HG03378 (cell line): Measurements from ENCODE around the gene GAS6.

ENCODE experiments used
- ATAC-seq: cut with Tn5 transposase; IDR thresholded peaks from one replicate; pipeline ENCODE4 v1.9.1; 2021; ENCODE audit warnings: mild to moderate bottlenecking, moderate library complexity; ENCODE audit not compliant: unreplicated experiment

The GAS6 gene

GRCh38 chr13:113813070-113813748, 50.7 kb downstream of the GAS6 start:
- no peak for ATAC-seq

GRCh38 chr13:113812178-113813040, 51.5 kb downstream of the GAS6 start:
- no peak for ATAC-seq

GRCh38 chr13:113811081-113811928, 52.6 kb downstream of the GAS6 start:
- no peak for ATAC-seq

- no peak for ATAC-seq
Observed at GRCh38 chr13:113810640-113811039, 53.2 kb downstream of the GAS6 start.

GRCh38 chr13:113809934-113810333, 53.9 kb downstream of the GAS6 start:
- ATAC-seq, result no peak

- no peak for ATAC-seq
Observed at GRCh38 chr13:113808058-113808834, 55.6 kb downstream of the GAS6 start.

GRCh38 chr13:113806526-113806925, 57.4 kb downstream of the GAS6 start:
- no peak for ATAC-seq

- ATAC-seq, result no peak
Observed at GRCh38 chr13:113806104-113806471, 57.8 kb downstream of the GAS6 start.

GRCh38 chr13:113805431-113806103, 58.3 kb downstream of the GAS6 start:
- ATAC-seq, result no peak

GRCh38 chr13:113804703-113805430, 59.0 kb downstream of the GAS6 start:
- ATAC-seq, result no peak

- ATAC-seq, result no peak
Observed at GRCh38 chr13:113804017-113804702, 59.7 kb downstream of the GAS6 start.

- no peak for ATAC-seq
Observed at GRCh38 chr13:113803409-113804016, 60.4 kb downstream of the GAS6 start.

- ATAC-seq, result no peak
Observed at GRCh38 chr13:113802761-113803160, 61.1 kb downstream of the GAS6 start.

- ATAC-seq, result no peak
Observed at GRCh38 chr13:113802090-113802531, 61.8 kb downstream of the GAS6 start.

- ATAC-seq, result no peak
Observed at GRCh38 chr13:113801289-113801961, 62.5 kb downstream of the GAS6 start.

GRCh38 chr13:113800576-113800926, 63.3 kb downstream of the GAS6 start:
- no peak for ATAC-seq

- no peak for ATAC-seq
Observed at GRCh38 chr13:113798200-113798811, 65.6 kb downstream of the GAS6 start.
